Muscle layer of duodenum (tissue), 2 donors: Measurements from ENCODE around the gene TFIP11.
A peak's percentile ranks its signal among the peaks of the same experiment; 100 is the strongest.

Source experiments
- H3K27ac ChIP-seq: one replicate; pipeline ENCODE4 v1.7.0; 2013; ENCODE audit warnings: mild to moderate bottlenecking, low read length
- H3K27me3 ChIP-seq: one replicate; pipeline ENCODE4 v1.7.0; 2013; ENCODE audit warnings: low read depth, mild to moderate bottlenecking, control low read depth, low read length
- H3K36me3 ChIP-seq, 2 donors: one replicate each; pipeline ENCODE4 v1.7.0; 2013; ENCODE audit warnings: low read length in 2 of 2, control low read depth in 1 of 2, mild to moderate bottlenecking in 1 of 2; ENCODE audit not compliant: insufficient read depth in 2 of 2, control insufficient read depth in 1 of 2
- H3K4me1 ChIP-seq, 2 donors: one replicate each; pipeline ENCODE4 v1.7.0; 2013; ENCODE audit warnings: low read length in 2 of 2, mild to moderate bottlenecking in 2 of 2, control low read depth in 1 of 2, moderate library complexity in 1 of 2; ENCODE audit not compliant: insufficient read depth in 2 of 2, control insufficient read depth in 1 of 2
- H3K4me3 ChIP-seq, 2 donors: one replicate each; pipeline ENCODE4 v1.7.0; 2013; ENCODE audit warnings: low read length in 2 of 2, low read depth in 1 of 2, mild to moderate bottlenecking in 1 of 2
- H3K9me3 ChIP-seq, 2 donors: one replicate each; pipeline ENCODE4 v1.7.0; 2013; ENCODE audit warnings: low read length in 2 of 2, control low read depth in 1 of 2, mild to moderate bottlenecking in 1 of 2; ENCODE audit not compliant: control insufficient read depth in 1 of 2
- donor health status: healthy.

The TFIP11 gene

GRCh38 chr22:26512149-26512793 lies at the start of gene TFIP11:
TSS of gene TFIP11 (minus strand) at chr22:26512473. CDS start at chr22:26510272, 2,201 bp downstream.
- Histone ChIP-seq H3K36me3 (peaks cover 21 to 30% of the 10 kb centered on the region in 2 donors), H3K4me3 (peak within 1 kb of the TSS; percentile 98 to 99), H3K4me1 (peaks cover 12 to 23% of the 10 kb centered on the region in 2 donors), H3K9me3 (no peaks in the 10 kb centered on the region), H3K27me3 (no peaks in the 10 kb centered on the region), H3K27ac (peak within 1 kb of the TSS; percentile 92)

DNA sequence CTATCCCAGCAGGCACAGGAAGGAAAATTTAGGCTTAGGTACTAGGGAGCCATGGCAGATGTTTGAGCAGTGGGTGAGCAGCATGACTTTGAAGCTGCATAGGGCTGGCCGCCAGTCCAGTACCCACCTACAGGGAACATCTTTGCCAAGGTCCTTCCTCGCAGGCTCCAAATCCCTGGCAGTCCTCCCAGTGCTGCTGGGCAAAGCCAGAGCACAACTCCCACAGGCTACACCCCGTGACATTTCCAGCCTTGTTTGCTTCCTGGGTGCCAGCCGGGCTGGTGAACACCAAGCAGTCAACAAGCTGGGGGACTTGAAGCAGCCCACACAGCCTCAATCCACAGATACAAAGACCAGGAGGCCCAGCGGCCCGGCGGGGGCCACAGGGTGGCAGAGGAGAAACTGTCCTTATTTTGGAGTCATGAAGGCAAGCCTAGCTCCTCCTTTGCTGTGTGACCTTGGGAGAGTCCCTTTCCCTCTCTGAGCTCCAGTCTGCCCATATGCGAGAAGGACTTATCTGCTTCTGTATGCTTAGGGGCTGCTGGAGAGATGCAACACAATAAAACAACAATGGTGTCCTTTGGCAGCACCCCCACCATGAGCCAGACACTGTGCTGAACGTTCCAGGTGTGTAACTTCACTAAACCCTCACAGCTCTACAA lies 49.6 kb upstream of the TFIP11 start:
- Histone ChIP-seq H3K9me3 (no peaks in the 10 kb centered on the region), H3K27me3 (no peaks in the 10 kb centered on the region), H3K4me3 (no peak overlapping the region), H3K27ac (no peak overlapping the region), H3K36me3 (peaks cover 0 to 6% of the 10 kb centered on the region in 2 donors), H3K4me1 (no peaks in the 10 kb centered on the region)

DNA sequence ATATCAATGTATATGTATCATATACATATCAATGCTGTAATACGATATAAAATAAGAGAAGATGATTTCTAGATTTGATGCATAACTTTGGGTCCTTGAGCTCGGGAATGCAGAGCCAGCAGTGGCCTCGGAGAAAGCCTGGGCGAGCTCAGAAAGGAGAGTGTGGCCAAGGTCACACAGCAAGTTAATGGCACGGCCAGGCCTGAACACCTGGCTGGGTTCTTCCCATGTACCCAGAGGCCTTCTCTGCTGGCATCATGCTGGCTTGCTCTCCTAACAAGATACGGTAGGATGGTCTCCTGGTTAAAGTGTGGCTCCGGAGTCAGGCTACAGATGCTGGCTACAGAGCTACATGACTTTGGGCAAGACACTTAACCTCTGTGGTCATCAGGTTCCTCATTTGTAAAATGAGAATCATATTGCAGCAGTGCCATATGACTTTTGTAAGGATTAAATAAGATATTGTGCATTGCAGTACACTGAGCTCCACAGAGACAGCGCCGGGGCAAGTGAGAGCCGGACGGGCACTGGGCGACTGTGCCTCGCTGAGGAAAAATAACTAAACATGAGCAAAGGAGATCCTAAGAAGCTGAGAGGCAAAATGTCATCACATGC lies 47.8 kb upstream of the TFIP11 start:
- no peak overlapping the region for H3K4me3 ChIP-seq
- no peaks in the 10 kb centered on the region for H3K4me1 ChIP-seq
- H3K36me3 ChIP-seq: peaks cover 0 to 6% of the 10 kb centered on the region in 2 donors
- H3K9me3 ChIP-seq: no peaks in the 10 kb centered on the region
- no peaks in the 10 kb centered on the region for H3K27me3 ChIP-seq
- no peak overlapping the region for H3K27ac ChIP-seq

DNA sequence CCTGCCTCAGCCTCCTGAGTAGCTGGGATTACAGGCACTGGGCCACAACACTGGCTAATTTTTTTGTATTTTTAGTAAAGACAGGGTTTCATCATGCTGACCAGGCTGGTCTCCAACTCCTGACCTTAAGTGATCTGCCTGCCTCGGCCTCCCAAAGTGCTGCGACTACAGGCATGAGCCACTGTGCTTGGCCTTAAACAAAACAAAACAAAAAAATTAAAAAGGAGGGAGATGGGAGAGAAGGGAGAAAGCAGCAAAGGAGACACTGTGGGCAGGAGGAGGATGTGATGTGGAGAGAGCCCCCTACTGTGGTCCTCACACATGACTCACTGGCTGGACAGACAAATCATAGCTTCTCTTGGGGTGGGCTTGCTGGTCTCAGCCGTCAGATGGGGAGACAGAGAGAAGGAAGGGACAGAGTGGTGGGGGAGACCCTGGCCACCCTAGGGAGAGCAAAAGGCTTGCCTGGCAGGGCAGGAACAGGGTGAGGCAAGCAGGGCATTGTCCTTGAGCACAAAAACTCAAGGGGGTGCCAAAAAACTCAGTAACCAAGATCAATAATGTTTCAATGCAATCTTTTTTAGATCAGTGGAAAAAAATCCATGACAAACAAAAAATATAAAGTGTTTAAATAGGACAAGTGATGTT lies 46.1 kb upstream of the TFIP11 start:
- no peaks in the 10 kb centered on the region for H3K9me3 ChIP-seq
- H3K36me3 ChIP-seq: no peaks in the 10 kb centered on the region
- no peak overlapping the region for H3K27ac ChIP-seq
- no peak overlapping the region for H3K4me3 ChIP-seq
- no peaks in the 10 kb centered on the region for H3K27me3 ChIP-seq
- H3K4me1 ChIP-seq: no peaks in the 10 kb centered on the region

DNA sequence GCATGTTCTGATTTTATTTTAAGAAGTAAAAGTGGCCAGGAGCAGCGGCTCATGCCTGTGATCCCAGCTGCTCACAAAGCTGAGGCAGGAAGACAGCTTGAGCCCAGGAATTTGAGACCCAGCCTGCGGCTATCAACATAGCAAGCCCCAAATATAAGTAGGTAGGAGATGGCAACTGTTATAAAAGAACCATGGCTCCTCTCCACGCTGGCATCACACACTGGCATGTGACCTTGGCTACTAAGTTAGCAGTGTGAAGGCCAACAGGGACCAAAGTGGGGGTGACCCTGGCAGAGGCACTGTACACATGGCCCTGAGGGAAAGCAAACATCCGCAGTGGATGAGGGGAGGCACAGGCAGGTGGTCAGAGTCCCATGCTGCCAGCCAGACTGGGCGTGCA lies 44.6 kb upstream of the TFIP11 start:
- H3K36me3 ChIP-seq: no peaks in the 10 kb centered on the region
- no peaks in the 10 kb centered on the region for H3K9me3 ChIP-seq
- H3K4me3 ChIP-seq: no peak overlapping the region
- no peak overlapping the region for H3K27ac ChIP-seq
- no peaks in the 10 kb centered on the region for H3K27me3 ChIP-seq
- H3K4me1 ChIP-seq: no peaks in the 10 kb centered on the region

DNA sequence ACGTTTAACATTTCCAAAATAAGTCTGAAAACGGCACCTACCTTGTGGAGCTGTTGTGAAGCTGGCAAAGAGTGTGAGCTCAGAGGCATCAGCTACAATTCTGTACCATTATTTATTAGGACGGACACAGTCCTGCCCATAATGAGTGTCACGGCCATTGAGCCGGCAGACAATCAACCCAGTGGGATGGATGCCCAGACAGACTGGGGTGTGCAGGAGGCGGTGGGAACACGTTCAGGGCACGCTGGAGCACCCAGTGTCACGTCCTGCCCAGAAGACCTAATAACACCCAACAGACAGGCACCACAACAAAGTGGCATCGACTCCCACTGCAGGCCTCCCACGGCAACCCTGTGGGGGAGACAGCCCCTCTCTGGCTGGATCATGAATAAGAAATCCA lies 43.2 kb upstream of the TFIP11 start:
- Histone ChIP-seq H3K36me3 (no peaks in the 10 kb centered on the region), H3K27me3 (no peaks in the 10 kb centered on the region), H3K4me3 (no peak overlapping the region), H3K27ac (no peak overlapping the region), H3K4me1 (no peaks in the 10 kb centered on the region), H3K9me3 (no peaks in the 10 kb centered on the region)

- Histone ChIP-seq H3K27ac (no peak overlapping the region), H3K4me3 (no peak overlapping the region), H3K9me3 (no peaks in the 10 kb centered on the region), H3K4me1 (no peaks in the 10 kb centered on the region), H3K36me3 (no peaks in the 10 kb centered on the region), H3K27me3 (no peaks in the 10 kb centered on the region)
Observed at GRCh38 chr22:26554956-26555355, 42.7 kb upstream of the TFIP11 start.

DNA sequence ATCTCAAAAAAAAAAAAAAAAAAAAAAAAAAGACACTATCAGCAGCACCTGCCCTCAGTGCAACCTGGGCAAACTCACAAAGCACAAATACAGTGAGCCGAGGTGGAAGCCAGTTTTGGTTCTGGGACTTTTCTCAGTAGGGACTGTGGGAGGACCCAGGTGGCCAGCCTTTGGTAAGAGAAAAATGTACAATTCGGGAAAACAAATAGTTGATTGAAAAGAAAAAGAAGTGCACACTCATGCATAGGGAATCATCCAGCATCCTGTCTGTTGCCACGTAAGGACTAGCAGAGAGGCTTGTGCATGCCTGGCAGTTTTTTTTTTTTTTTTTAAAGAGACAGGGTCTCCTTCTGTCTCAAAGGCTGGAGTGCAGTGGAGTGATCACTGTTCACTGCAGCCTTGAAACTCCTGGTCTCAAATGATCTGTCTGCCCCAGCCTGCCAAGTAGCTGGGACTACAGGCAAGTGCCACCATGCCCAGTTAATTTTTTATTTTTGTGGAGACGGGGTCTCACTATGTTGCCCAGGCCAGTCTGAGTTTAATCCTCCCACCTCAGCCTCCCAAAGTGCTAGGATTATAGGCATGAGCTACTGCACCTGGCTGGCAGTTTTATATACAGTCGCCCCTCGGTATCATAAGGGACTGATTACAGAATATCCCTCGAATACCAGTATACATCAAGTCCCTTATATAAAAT lies 40.9 kb upstream of the TFIP11 start:
- no peaks in the 10 kb centered on the region for H3K36me3 ChIP-seq
- no peak overlapping the region for H3K4me3 ChIP-seq
- H3K27me3 ChIP-seq: no peaks in the 10 kb centered on the region
- H3K9me3 ChIP-seq: no peaks in the 10 kb centered on the region
- no peaks in the 10 kb centered on the region for H3K4me1 ChIP-seq
- H3K27ac ChIP-seq: no peak overlapping the region

DNA sequence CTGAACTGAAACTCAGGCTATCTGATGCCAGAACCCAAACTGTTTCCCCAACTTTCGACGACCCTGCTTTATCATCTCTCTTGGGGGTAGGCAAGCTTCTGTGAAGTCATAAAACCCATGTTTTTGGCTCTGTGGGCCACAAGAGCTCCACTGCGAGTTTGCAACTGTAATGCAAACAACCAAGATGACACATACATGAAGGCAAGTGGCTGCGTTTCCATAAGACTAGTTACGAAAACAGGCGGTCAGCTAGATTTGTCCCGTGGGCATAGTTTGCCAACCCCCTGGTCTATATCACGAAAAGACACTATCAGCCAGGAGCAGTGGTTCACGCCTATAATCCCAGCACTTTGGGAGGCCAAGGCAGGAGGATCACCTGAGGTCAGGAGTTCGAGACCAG lies 40.2 kb upstream of the TFIP11 start:
- Histone ChIP-seq H3K27me3 (no peaks in the 10 kb centered on the region), H3K9me3 (no peaks in the 10 kb centered on the region), H3K27ac (no peak overlapping the region), H3K4me1 (no peaks in the 10 kb centered on the region), H3K36me3 (no peaks in the 10 kb centered on the region), H3K4me3 (no peak overlapping the region)

GRCh38 chr22:26551568-26551967 lies 39.3 kb upstream of the TFIP11 start:
- no peak overlapping the region for H3K27ac ChIP-seq
- H3K27me3 ChIP-seq: no peaks in the 10 kb centered on the region
- no peaks in the 10 kb centered on the region for H3K9me3 ChIP-seq
- H3K36me3 ChIP-seq: no peaks in the 10 kb centered on the region
- H3K4me3 ChIP-seq: no peak overlapping the region
- no peaks in the 10 kb centered on the region for H3K4me1 ChIP-seq

DNA sequence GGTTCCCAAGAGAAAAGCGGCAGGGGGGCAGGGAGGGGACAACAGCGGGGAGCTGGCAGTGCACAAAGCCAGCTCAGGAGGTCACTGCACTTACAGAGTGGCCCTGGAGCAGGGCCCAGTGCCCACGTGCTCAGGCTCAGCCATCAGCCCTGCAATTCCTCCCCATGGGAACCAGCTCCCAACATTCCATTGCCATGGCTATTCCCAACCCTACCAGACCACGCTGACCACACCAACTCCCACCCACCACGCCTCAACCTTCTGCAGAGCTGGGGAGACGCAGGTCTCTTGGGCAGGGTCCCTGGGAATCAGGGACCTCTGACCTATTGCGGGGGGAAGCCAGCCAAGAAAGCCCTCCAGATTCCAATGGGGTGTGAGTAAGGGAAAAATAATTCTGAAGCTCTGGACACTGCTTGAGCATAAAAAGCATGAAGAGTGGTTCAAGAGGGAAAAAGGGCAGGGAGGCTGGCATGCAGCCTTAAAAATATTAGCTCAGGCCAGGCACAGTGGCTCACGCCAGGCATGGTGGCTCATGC lies 38.3 kb upstream of the TFIP11 start:
- no peaks in the 10 kb centered on the region for H3K4me1 ChIP-seq
- H3K27ac ChIP-seq: no peak overlapping the region
- H3K27me3 ChIP-seq: no peaks in the 10 kb centered on the region
- no peak overlapping the region for H3K4me3 ChIP-seq
- no peaks in the 10 kb centered on the region for H3K9me3 ChIP-seq
- H3K36me3 ChIP-seq: no peaks in the 10 kb centered on the region
